GF-D8 (cell line): ENCODE measurements around the gene FAM120AOS.

Experiments used
- DNase-seq: peaks from one replicate; lab custom pipeline; 2025; lab: John Stamatoyannopoulos, UW

Gene FAM120AOS

GRCh38 chr9:93453047-93453914, at the start of gene FAM120AOS:
Gene FAM120AOS (minus strand): TSS chr9:93453581. CDS start chr9:93452709, 872 bp downstream.
- DNase-seq: peak; percentile 92

DNA sequence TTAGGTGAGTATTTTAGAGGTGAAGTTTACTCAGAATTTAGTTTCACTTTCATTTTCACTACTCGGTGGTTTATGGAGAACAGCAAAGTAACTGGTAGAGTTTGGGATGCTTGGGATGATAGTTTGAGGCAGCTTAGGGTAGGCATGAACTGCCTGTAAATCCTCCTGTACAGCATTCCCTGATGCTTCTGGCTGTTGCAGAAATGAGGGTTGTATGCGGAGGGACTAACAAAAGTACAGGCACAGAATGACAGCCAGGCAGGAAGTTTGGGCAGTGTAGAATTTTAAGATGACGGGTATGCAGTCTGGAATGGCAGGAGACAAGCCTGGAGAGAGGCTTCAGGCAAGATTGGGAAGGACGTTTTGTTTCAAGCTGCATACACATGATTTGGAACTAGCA, 48.0 kb upstream of the FAM120AOS start:
- no peak for DNase-seq

DNA sequence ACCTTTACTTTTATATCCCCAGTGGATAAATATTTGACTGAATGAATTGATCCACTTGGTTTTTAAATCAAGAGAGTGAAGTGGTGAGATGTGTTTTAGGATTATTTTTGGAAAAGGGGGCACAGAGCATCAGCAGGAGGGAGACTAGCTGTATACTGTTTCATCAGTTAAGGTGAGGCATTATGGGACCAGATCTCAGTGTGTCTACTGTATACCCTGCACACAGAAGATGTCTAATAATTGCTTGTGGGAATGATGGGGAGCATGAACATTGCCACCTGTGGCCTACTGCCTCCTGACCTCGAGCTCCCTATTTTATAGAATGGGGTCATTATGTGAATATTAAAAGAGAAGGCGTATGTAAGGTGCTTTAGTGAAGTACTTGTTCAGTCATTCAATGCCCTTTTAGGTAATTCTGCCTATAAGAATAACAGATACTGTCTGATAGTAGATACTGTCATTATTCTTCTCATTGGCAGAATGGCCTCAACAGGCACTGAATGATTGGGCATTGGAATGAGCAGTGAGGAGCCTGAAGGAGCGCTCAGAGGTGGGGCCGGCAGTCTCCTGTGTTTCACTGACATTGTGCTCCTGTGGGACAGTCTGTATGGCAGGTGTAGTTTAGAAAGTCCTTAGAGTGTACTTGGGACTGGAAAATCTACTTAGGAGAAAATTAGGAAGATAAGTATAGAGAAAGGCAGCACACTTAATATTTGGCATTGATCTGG, 47.4 kb upstream of the FAM120AOS start:
- DNase-seq: no peak

- no peak for DNase-seq
These were observed 42.9 kb upstream of the FAM120AOS start for GRCh38 chr9:93496285-93496684.

DNA sequence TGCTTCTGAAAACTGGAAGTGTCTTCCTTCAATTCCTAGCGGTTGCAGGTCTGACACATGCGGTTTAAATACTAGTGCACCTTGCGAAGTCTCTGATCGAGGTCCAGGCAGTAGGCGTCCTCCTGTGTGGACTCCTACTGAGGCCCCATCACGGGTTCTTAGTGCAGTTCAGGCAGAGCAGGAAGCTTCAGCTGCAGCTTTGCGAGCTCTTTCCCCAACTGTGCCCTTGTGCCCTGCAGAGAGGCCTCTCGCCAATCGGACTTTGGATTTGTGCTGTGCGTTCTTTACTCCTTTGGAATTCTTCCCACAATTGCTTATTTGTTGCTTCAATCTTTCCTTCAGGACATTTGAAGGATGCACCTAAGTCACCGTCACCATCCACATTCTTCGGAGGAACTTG, 40.6 kb upstream of the FAM120AOS start:
- DNase-seq: no peak

- no peak for DNase-seq
These were observed 38.9 kb upstream of the FAM120AOS start for GRCh38 chr9:93492327-93492726.

GRCh38 chr9:93491593-93492232, 38.3 kb upstream of the FAM120AOS start:
- DNase-seq: no peak

GRCh38 chr9:93488244-93488643, 34.9 kb upstream of the FAM120AOS start:
- no peak for DNase-seq

DNA sequence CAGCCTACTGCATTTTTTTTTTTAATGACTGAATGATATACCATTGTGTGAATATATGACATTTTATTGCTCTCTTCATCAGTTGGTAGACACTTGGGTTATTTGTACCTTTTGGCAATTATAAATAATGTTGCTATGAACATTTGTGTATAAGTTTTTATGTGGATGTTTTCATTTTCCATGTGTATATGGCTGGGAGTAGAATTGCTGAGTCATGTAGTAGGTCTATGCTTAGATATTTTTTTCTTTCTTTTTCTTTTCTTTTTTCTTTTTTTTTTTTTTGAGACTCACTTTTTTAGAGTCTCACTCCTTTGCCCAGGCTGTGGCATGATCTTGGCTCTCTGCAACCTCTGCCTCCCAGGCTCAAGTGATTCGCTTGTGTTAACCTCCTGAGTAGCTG, 32.9 kb upstream of the FAM120AOS start:
- no peak for DNase-seq

GRCh38 chr9:93483497-93483896, 30.1 kb upstream of the FAM120AOS start:
- DNase-seq: no peak

DNA sequence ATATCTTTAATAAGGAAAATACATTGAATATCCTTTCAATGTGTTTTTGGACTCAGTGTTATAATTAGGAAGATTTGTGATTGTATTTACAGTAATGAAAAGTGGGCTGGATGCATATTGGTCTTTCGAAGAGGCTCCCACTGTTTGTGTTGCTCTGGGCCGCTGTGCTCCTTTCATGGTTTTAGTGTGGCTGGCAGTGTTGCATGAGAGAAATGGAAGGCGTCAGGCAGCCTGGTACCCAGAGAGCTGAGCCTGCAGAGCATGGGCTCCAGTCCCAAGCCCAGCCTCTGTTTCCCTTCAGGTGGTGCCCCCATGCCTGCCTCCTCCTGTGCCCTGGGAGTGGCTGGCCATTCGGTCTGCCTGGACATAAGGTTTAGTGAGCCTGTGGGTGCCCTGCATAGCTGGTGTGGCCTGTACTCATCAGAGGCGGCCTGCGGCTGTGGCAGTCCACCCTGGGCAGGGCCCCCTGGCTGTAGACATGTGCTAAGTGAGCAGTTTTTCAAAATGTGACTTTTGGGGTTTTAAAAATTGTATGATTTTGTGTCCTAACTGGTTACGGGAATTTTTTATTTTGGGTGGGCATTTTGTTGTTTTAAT, 27.4 kb upstream of the FAM120AOS start:
- no peak for DNase-seq

DNA sequence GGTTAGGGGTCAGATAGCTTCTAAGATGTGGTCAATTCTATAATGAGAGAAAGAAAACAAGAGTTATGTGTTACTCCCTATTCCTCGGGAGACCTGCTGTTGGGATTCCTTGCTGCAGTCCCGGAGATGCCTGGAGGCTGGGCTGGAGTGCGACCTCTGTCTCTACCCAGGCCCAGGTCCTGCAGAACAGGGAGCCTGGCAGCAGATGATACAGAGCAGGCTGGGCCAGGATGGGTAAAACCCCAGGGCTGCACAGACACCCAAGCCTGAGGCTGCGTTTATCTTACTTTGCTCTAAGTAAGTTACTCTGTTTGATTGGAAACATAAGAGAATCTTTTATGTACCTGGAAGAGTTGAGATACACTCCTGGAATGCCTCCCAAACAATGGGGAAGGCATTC, 26.9 kb upstream of the FAM120AOS start:
- DNase-seq: no peak

GRCh38 chr9:93479726-93480125, 26.3 kb upstream of the FAM120AOS start:
- DNase-seq: no peak

DNA sequence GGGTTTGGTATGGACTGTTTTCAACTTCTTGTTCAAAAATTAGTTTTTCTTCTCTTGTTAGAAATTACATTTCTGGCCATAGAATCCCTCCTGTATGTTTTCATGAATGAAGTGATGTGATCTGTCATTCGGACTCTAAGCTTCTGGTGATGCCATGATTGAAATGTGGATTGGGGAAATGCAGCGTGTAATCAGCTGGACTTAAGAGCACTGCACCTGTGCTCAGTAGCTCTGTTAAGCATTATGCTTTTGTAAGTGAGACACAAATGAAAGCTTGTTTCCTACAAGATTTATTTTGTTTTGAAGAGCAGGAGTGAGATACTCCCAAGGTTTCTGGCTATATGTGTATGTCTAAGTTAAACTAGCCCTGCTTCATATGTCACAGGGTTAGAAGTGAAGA, 24.0 kb upstream of the FAM120AOS start:
- DNase-seq: no peak

GRCh38 chr9:93476924-93477323, 23.5 kb upstream of the FAM120AOS start:
- no peak for DNase-seq

GRCh38 chr9:93475856-93476255, 22.5 kb upstream of the FAM120AOS start:
- DNase-seq: no peak

DNA sequence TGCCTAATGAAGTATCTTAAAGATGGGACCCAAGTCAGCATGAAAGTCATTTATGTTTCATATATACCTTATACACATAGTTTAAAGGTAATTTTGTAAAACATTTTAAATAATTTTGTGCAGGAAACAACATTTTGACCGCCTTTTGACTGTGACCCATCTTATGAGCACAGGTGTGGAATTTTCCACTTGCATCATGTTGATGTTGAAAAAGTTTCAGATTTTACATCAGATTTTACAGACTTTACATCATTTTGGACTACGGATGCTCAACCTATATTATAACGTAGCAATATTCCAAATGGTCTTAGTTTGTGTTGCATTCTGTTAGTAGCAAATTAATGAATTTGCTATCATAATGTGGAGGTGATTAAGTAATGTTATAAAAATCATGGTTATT, 21.7 kb upstream of the FAM120AOS start:
- no peak for DNase-seq

GRCh38 chr9:93473411-93473810, 20.0 kb upstream of the FAM120AOS start:
- no peak for DNase-seq

- DNase-seq: no peak
These were observed 17.7 kb upstream of the FAM120AOS start for GRCh38 chr9:93471124-93471523.

DNA sequence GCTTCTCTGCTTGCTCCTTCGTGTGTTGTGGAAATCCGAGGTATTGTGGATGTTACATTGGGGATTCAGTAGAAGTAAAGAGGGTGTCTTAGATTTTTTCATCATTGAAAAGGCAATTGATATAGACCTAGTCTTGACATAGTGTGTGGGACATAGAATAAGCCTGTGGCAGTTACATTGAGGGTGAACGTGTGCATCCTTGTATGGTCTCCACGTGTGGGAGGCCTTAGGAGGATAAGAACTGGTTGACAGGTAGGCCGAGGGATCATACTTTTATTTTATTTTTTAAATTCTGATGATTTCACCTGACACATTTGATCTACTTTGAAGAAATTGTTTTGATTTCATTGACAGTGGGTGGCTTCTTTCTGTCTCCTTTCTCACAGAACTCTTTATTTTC, 17.0 kb upstream of the FAM120AOS start:
- DNase-seq: no peak

- no peak for DNase-seq
These were observed 15.5 kb upstream of the FAM120AOS start for GRCh38 chr9:93468763-93469456.

DNA sequence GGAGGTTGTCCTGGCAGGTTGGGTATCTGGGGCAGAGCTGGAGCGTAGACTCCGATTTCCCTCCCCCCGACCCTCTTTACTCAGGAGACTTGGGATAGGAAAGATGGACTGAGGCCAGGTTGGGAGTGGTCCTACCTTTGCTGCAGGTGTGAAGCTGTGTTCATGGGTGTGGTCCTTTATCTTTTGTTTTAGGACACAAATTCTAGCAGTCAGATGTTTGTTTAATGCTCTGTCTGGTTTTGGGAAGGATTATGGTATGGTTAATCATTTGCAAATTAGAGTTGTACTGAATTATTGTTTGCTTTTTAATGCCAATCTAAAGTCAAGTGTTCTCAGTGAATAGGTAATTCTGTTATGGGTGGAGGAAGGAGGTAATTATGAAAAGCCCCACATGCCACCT, 14.1 kb upstream of the FAM120AOS start:
- no peak for DNase-seq
